H9 (cell line): Measurements from ENCODE around the gene PIBF1. TPM values are rescaled to one million over a fixed set of nuclear protein-coding genes. Genes with fewer than 3 reads are reported as not detected.

Experiments used
- DNase-seq: peaks from one replicate; pipeline ENCODE4 v3.0.0-alpha.2; 2017
- H2AFZ ChIP-seq: one replicate; pipeline ENCODE4 v1.6.1; 2013; ENCODE audit warnings: mild to moderate bottlenecking, low read length, control low read depth, moderate library complexity
- H2AK5ac ChIP-seq: 2 replicates; pipeline ENCODE4 v1.6.1; 2013; ENCODE audit warnings: low read length, control low read depth, mixed read lengths; ENCODE audit not compliant: insufficient read length
- H2BK120ac ChIP-seq: one replicate; pipeline ENCODE4 v1.6.1; 2013; ENCODE audit warnings: low read depth, mild to moderate bottlenecking, low read length, control low read depth, inconsistent platforms; ENCODE audit not compliant: poor library complexity, severe bottlenecking
- H2BK12ac ChIP-seq: 2 replicates; pipeline ENCODE4 v1.6.1; 2013; ENCODE audit warnings: low read length, control low read depth, mixed read lengths, low read depth; ENCODE audit not compliant: insufficient read length
- H2BK15ac ChIP-seq: 2 replicates; pipeline ENCODE4 v1.6.1; 2013; ENCODE audit warnings: low read depth, low read length, control low read depth
- H2BK20ac ChIP-seq: one replicate; pipeline ENCODE4 v1.6.1; 2013; ENCODE audit warnings: low read depth, mild to moderate bottlenecking, low read length, control low read depth, inconsistent platforms; ENCODE audit not compliant: poor library complexity, severe bottlenecking
- H2BK5ac ChIP-seq: 2 replicates; pipeline ENCODE4 v1.6.1; 2013; ENCODE audit warnings: low read length, control low read depth, mixed read lengths; ENCODE audit not compliant: insufficient read length
- H3K14ac ChIP-seq: 2 replicates; pipeline ENCODE4 v1.6.1; 2013; ENCODE audit warnings: low read length, control low read depth; ENCODE audit not compliant: insufficient read depth
- H3K18ac ChIP-seq: 2 replicates; pipeline ENCODE4 v1.6.1; 2013; ENCODE audit warnings: low read depth, mild to moderate bottlenecking, mixed read lengths, low read length, control low read depth; ENCODE audit not compliant: insufficient read length
- H3K23ac ChIP-seq: 2 replicates; pipeline ENCODE4 v1.6.1; 2013; ENCODE audit warnings: low read length, control low read depth, mixed read lengths, low read depth; ENCODE audit not compliant: insufficient read length
- H3K23me2 ChIP-seq: 2 replicates; pipeline ENCODE4 v1.6.1; 2013; ENCODE audit warnings: low read depth, mild to moderate bottlenecking, mixed read lengths, low read length, control low read depth; ENCODE audit not compliant: insufficient read length, poor library complexity, severe bottlenecking
- H3K27ac ChIP-seq: 2 replicates; pipeline ENCODE4 v1.5.1; 2013; ENCODE audit warnings: low read length, control low read depth, mixed read lengths, low read depth; ENCODE audit not compliant: insufficient read length
- H3K27me3 ChIP-seq: 2 replicates; pipeline ENCODE4 v1.6.1; 2013; ENCODE audit warnings: low read length, control low read depth, inconsistent platforms; ENCODE audit not compliant: insufficient read depth
- H3K4ac ChIP-seq: 2 replicates; pipeline ENCODE4 v1.6.1; 2013; ENCODE audit warnings: low read depth, mild to moderate bottlenecking, control low read depth, inconsistent platforms, low read length, moderate library complexity
- H3K4me1 ChIP-seq: 2 replicates; pipeline ENCODE4 v1.6.1; 2013; ENCODE audit warnings: low read length, control low read depth, inconsistent platforms; ENCODE audit not compliant: insufficient read depth
- H3K4me2 ChIP-seq: 2 replicates; pipeline ENCODE4 v1.6.1; 2013; ENCODE audit warnings: low read length, control low read depth, mixed read lengths; ENCODE audit not compliant: insufficient read length, insufficient read depth
- H3K56ac ChIP-seq: 2 replicates; pipeline ENCODE4 v1.6.1; 2013; ENCODE audit warnings: low read depth, mild to moderate bottlenecking, mixed read lengths, low read length, control low read depth; ENCODE audit not compliant: insufficient read length
- H3K79me1 ChIP-seq: 2 replicates; pipeline ENCODE4 v1.6.1; 2013; ENCODE audit warnings: low read depth, mild to moderate bottlenecking, moderate library complexity, low read length, control low read depth, inconsistent platforms; ENCODE audit not compliant: insufficient read depth, poor library complexity, severe bottlenecking
- H3K79me2 ChIP-seq: 2 replicates; pipeline ENCODE4 v1.6.1; 2013; ENCODE audit warnings: low read length, control low read depth, inconsistent platforms; ENCODE audit not compliant: insufficient read depth
- H3K9ac ChIP-seq: 2 replicates; pipeline ENCODE4 v1.6.1; 2013; ENCODE audit warnings: low read length, control low read depth, mixed read lengths; ENCODE audit not compliant: insufficient read length; ENCODE audit errors: extremely low read depth
- H3K9me3 ChIP-seq: one replicate; pipeline ENCODE4 v1.6.1; 2013; ENCODE audit warnings: low read depth, low read length, inconsistent platforms; ENCODE audit not compliant: control insufficient read depth
- H3T11ph ChIP-seq: one replicate; pipeline ENCODE4 v1.6.1; 2013; ENCODE audit warnings: mild to moderate bottlenecking, low read length, control low read depth, inconsistent platforms
- H4K20me1 ChIP-seq: one replicate; pipeline ENCODE4 v1.6.1; 2013; ENCODE audit not compliant: control insufficient read depth, insufficient read length, insufficient read depth
- H4K5ac ChIP-seq: 2 replicates; pipeline ENCODE4 v1.6.1; 2013; ENCODE audit warnings: low read depth, mild to moderate bottlenecking, mixed read lengths, low read length, control low read depth; ENCODE audit not compliant: insufficient read length
- H4K8ac ChIP-seq: replicated peaks from 2 replicates; pipeline ENCODE4 v1.6.1; 2013; ENCODE audit warnings: low read length, control low read depth, mixed read lengths, low read depth; ENCODE audit not compliant: insufficient read length
- H4K91ac ChIP-seq: 2 replicates; pipeline ENCODE4 v1.6.1; 2013; ENCODE audit warnings: low read depth, mild to moderate bottlenecking, moderate library complexity, mixed read lengths, low read length, control low read depth; ENCODE audit not compliant: insufficient read length
- H3K27ac Mint-ChIP-seq, 3 experiments: 2 replicates in 2 of 3; 3 replicates in 1 of 3; pipeline ENCODE4 v1.8.0; 2020 to 2021; ENCODE audit warnings: mixed read lengths in 3 of 3, mild to moderate bottlenecking in 1 of 3, moderate library complexity in 1 of 3
- H3K27me3 Mint-ChIP-seq: 2 replicates; pipeline ENCODE4 v1.8.0; 2021; ENCODE audit warnings: low read depth, mild to moderate bottlenecking, moderate library complexity, mixed read lengths
- H3K36me3 Mint-ChIP-seq, 3 experiments: 2 replicates in 2 of 3; 3 replicates in 1 of 3; pipeline ENCODE4 v1.8.0; 2020 to 2021; ENCODE audit warnings: low read depth in 3 of 3, mixed read lengths in 3 of 3; ENCODE audit not compliant: insufficient read depth in 1 of 3
- H3K4me1 Mint-ChIP-seq, 2 experiments: 2 replicates each; pipeline ENCODE4 v1.8.0; 2020; ENCODE audit warnings: mixed read lengths in 2 of 2
- H3K4me3 Mint-ChIP-seq, 2 experiments: 2 replicates in 1 of 2; 3 replicates in 1 of 2; pipeline ENCODE4 v1.8.0; 2020 to 2021; ENCODE audit warnings: mild to moderate bottlenecking in 2 of 2, mixed read lengths in 2 of 2, moderate library complexity in 1 of 2
- H3K9me3 Mint-ChIP-seq, 2 experiments: 2 replicates in 1 of 2; 3 replicates in 1 of 2; pipeline ENCODE4 v1.8.0; 2020; ENCODE audit warnings: mild to moderate bottlenecking in 2 of 2, mixed read lengths in 2 of 2, moderate library complexity in 1 of 2
- CTCF ChIP-seq: fragments of 200-600 bp; sonication (generic); conservative IDR thresholded peaks from 3 replicates; pipeline ENCODE4 v1.8.0; 2021; ENCODE audit warnings: antibody characterized with exemption, mild to moderate bottlenecking
- WGBS: extraction: QIAGEN DNeasy Blood & Tissue Kit; methylation state at CpG from one replicate; pipeline ENCODE4 v1.1.7; 2013; ENCODE audit warnings: missing lambda C conversion rate, low lambda C conversion rate, mixed read lengths; ENCODE audit not compliant: insufficient read length; ENCODE audit errors: extremely low coverage; 5-methylcytosine and 5-hydroxymethylcytosine counted together
- total RNA-seq: library from RNA; stranded (reverse); gene quantifications from 2 replicates; pipeline ENCODE4 v1.2.1, GENCODE V29; 2021

The PIBF1 gene
- total RNA-seq, 1 experiment from 2014 or later, result 12.7 TPM

DNA sequence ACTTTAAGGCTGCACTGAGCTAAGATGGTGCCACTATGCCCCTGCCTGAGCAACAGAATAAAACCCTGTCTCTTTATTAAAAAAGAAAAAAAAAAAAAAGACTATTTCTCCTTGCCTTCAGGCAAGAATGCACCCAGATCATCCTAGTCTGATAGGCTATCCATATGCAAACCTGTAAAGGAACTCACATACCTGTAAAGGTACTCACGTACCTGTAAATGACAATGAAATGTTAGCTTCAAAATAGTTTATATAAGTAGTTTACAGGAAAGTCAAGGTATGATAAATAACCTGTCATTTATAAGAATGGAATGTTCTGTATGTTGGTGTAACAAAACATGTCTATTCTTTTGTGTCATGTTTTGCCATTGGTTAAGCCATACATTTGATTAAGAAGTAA is 86.3 kb downstream of the PIBF1 start:
- Histone ChIP-seq H2BK20ac (no peak overlapping the region), H3K27ac (no peak overlapping the region), H3K4me1 (no peaks in the 10 kb centered on the region), H3K56ac (no peak overlapping the region), H2BK120ac (no peak overlapping the region), H2BK12ac (no peak overlapping the region), H4K5ac (no peak overlapping the region), H3K9ac (no peak overlapping the region), H3K4ac (no peak overlapping the region), H3T11ph (no peak overlapping the region), H3K79me1 (no peaks in the 10 kb centered on the region), H3K18ac (no peak overlapping the region), H3K4me2 (no peak overlapping the region), H3K79me2 (no peaks in the 10 kb centered on the region), H2BK15ac (no peak overlapping the region), H4K91ac (no peak overlapping the region), H2AK5ac (no peak overlapping the region), H3K27me3 (no peaks in the 10 kb centered on the region), H4K8ac (no peak overlapping the region), H3K14ac (no peak overlapping the region), H3K9me3 (no peaks in the 10 kb centered on the region), H3K23ac (no peak overlapping the region), H2AFZ (no peak overlapping the region), H3K23me2 (no peaks in the 10 kb centered on the region), H2BK5ac (no peak overlapping the region), H4K20me1 (no peaks in the 10 kb centered on the region)
- Mint-ChIP-seq H3K9me3 (no peaks in the 10 kb centered on the region; a peak in 1 of 5 replicates), H3K27ac (no peak overlapping the region), H3K27me3 (no peaks in the 10 kb centered on the region), H3K4me3 (no peak overlapping the region), H3K36me3 (peaks cover 2 to 11% (median 5%) of the 10 kb centered on the region in 3 experiments; a peak in 4 of 7 replicates), H3K4me1 (no peaks in the 10 kb centered on the region)
- no CpG with 5 or more reads among the region's 1 CpG for WGBS
- DNase-seq, result no peak
- TF ChIP-seq CTCF, result no peak
